ENCODE results near the gene C14orf93. TPM values are rescaled to one million over a fixed set of nuclear protein-coding genes. Genes with fewer than 3 reads are reported as not detected.

Gene C14orf93
- total RNA-seq, 1 experiment from 2014 or later = 7.2 TPM

DNA sequence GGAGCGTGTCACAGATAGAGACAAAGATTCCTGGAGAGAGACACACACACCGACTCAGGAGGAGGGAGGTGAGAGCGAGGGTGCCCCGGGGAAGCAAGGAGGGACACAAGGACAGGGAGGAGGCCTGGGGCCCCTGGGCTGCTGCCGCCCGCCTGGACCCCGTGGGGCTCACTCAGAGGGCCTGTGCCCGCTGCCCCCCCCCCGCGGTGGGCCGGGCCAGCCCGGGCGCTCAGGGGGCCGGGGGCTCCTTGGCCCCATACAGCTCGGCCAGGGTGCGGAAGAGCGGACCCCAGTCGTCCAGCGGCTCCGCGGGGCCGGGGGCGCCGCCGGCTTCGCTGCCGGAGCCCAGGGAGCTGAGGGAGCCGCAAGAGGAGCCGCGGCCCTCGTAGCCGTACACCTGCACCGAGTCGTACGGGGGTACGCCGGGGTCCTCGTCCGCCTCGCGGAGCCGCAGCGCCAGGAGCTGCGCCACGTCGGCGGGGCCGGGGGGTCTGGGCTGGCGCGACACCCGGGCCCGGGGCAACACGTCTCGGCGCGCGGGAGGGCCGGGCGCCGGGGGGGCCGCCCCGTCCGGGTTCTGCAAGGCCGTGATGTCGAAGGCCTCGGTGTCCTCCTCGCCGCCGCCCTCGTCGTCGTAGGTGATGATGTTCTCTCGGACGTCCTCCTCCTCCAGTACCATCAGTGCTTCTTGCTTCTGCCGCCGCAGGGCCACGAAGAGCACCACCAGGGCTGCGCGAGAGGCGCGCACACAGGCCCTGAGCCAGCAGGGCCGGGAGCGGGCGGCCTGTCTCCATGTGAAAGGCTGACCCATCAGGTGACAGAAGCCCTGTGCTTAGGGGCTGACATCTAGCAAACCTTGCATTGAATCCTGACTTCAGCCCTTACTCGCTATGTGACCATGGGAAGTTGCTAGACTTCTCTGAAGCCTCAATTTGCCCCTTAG is 38.1 kb upstream of the C14orf93 start:
- Mint-ChIP-seq H3K9me3 (ENCODE audit: unreplicated experiment) (no peaks in the 10 kb centered on the region), H3K4me1 (ENCODE audit: low read depth, unreplicated experiment) (no peaks in the 10 kb centered on the region), H3K4me3 (ENCODE audit: unreplicated experiment) (no peak overlapping the region), H3K36me3 (ENCODE audit: insufficient read depth, unreplicated experiment) (no peaks in the 10 kb centered on the region), H3K27ac (ENCODE audit: unreplicated experiment) (no peak overlapping the region), H3K27me3 (ENCODE audit: insufficient read depth, unreplicated experiment) (no peaks in the 10 kb centered on the region)
- peaks cover 11% of the 10 kb centered on the region for H3K4me1 ChIP-seq
- BruUV-seq (replicated peaks) = no TSS peak
- ChIA-PET CTCF (interaction anchor here (1.0 kb wide), 1 partner anchor 21 kb away, joined by 4 read pairs; no protein-coding TSS in a partner anchor), POLR2A (interaction anchor here (0.6 to 0.9 kb wide), 2 partner anchors 8 to 43 kb away, joined by 3 read pairs; no protein-coding TSS in a partner anchor)
- no peaks in the 10 kb centered on the region for H3K36me3 ChIP-seq (ENCODE audit: control insufficient read depth, insufficient read depth, low read length)
- no peak overlapping the region for H3K4me3 ChIP-seq (ENCODE audit: low read depth, low read length)
- TF ChIP-seq, protein P1, sequence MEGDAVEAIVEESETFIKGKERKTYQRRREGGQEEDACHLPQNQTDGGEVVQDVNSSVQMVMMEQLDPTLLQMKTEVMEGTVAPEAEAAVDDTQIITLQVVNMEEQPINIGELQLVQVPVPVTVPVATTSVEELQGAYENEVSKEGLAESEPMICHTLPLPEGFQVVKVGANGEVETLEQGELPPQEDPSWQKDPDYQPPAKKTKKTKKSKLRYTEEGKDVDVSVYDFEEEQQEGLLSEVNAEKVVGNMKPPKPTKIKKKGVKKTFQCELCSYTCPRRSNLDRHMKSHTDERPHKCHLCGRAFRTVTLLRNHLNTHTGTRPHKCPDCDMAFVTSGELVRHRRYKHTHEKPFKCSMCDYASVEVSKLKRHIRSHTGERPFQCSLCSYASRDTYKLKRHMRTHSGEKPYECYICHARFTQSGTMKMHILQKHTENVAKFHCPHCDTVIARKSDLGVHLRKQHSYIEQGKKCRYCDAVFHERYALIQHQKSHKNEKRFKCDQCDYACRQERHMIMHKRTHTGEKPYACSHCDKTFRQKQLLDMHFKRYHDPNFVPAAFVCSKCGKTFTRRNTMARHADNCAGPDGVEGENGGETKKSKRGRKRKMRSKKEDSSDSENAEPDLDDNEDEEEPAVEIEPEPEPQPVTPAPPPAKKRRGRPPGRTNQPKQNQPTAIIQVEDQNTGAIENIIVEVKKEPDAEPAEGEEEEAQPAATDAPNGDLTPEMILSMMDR (IDR thresholded peaks at IDR 0.05; ENCODE audit: insufficient read depth in 1 of 2, low read depth in 1 of 2, low read length in 1 of 2, severe bottlenecking in 1 of 2, unreplicated experiment in 1 of 2) = no peak
- no peaks in the 10 kb centered on the region for H3K27me3 ChIP-seq (replicated peaks; ENCODE audit: control insufficient read depth, insufficient read depth, low read length)
- intact Hi-C loops (cut with micrococcal nuclease; ENCODE audit: unreplicated experiment) = no loop called here
- DNase-seq = no peak
- no peaks in the 10 kb centered on the region for H3K9me3 ChIP-seq

DNA sequence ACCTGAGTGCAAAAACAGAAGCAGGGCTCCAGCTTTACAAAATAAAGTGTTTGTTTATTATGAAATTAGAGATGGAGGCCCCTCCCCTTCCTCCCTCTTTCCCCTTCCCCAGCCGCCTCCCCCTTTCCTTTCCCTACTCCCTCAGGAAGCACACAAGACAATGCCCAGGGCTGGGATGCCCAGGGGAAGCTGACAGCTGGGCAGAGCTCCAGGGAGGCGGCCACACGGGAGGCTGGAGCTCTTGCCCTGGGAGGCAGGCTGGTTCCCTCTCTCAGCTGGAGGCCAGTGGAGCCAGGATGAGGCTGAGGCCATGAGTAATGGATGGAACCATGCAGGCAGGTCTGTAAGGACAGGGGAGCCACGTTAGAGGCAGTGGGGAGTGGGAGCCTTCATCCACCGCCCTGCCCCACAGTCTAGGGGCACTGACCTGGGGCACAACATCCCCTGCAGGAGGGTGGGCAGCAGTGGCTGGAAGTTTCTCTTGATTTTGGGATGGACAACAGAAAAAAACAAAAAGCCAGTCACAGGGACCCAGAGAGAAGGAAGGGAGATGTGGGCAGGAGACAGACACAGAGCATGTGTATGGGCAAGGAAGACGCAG is 37.2 kb upstream of the C14orf93 start:
- H3K4me3 ChIP-seq (ENCODE audit: low read depth, low read length) = no peak overlapping the region
- POLR2A ChIA-PET = interaction anchor here (0.9 to 1.2 kb wide), 2 partner anchors 9 to 53 kb away, joined by 3 read pairs; no protein-coding TSS in a partner anchor
- H3K27me3 ChIP-seq (replicated peaks; ENCODE audit: control insufficient read depth, insufficient read depth, low read length) = no peaks in the 10 kb centered on the region
- H3K4me1 ChIP-seq = peaks cover 11% of the 10 kb centered on the region
- H3K27me3 Mint-ChIP-seq (ENCODE audit: insufficient read depth, unreplicated experiment) = no peaks in the 10 kb centered on the region
- no TSS peak for BruUV-seq (replicated peaks)
- TF ChIP-seq, protein P1 (IDR thresholded peaks at IDR 0.05; ENCODE audit: insufficient read depth in 1 of 2, low read depth in 1 of 2, low read length in 1 of 2, severe bottlenecking in 1 of 2, unreplicated experiment in 1 of 2) = no peak
- H3K4me3 Mint-ChIP-seq (ENCODE audit: unreplicated experiment) = no peak overlapping the region
- CTCF ChIA-PET = interaction anchor here (0.9 to 1.0 kb wide), 2 partner anchors 22 to 61 kb away, joined by 3 to 4 read pairs; no protein-coding TSS in a partner anchor
- no peaks in the 10 kb centered on the region for H3K4me1 Mint-ChIP-seq (ENCODE audit: low read depth, unreplicated experiment)
- H3K27ac Mint-ChIP-seq (ENCODE audit: unreplicated experiment) = no peak overlapping the region
- H3K9me3 ChIP-seq = no peaks in the 10 kb centered on the region
- no peaks in the 10 kb centered on the region for H3K9me3 Mint-ChIP-seq (ENCODE audit: unreplicated experiment)
- H3K36me3 Mint-ChIP-seq (ENCODE audit: insufficient read depth, unreplicated experiment) = no peaks in the 10 kb centered on the region
- no peak for DNase-seq
- intact Hi-C loops (cut with micrococcal nuclease; ENCODE audit: unreplicated experiment) = no loop called here
- no peaks in the 10 kb centered on the region for H3K36me3 ChIP-seq (ENCODE audit: control insufficient read depth, insufficient read depth, low read length)
